Dorsolateral prefrontal cortex (tissue), 118 donors: ENCODE data around the gene TMPRSS7. TPM values are rescaled to one million over a fixed set of nuclear protein-coding genes. Genes with fewer than 3 reads are reported as not detected.

Experiments used
- microRNA-seq, 43 experiments: library from miRNA; unstranded; fragments of <30 nt; microRNA quantifications; one replicate each; pipeline ENCODE4 v1.2.0, GENCODE V29; 2022
- total RNA-seq, 120 experiments: library from RNA; stranded (reverse); gene quantifications; one replicate each; pipeline versions ENCODE4 v1.2.3 to v1.2.4, GENCODE V29; 2022

The TMPRSS7 gene
- total RNA-seq, 120 experiments from 2014 or later, result 0.18 to 2.5 (median 0.37) TPM; not detected in 56

Small RNA genes lying within 50 kb of the gene (microRNA-seq; reads per million reads assigned to microRNA genes)
- 0 reads per million in 43 experiments for gene MIR567

Other genes starting within 250 kb of the TMPRSS7 start
- 10 to 100 TPM in 74 of 120 experiments, 1 to 10 TPM in 46; 4.6 to 36.6 (median 11.3) TPM for gene PHLDB2, start 175.5 kb upstream of the TMPRSS7 start, total RNA-seq
- 10 to 100 TPM; 22.8 to 62.2 (median 48.1) TPM for gene ABHD10, start 55.7 kb upstream of the TMPRSS7 start, total RNA-seq
- 100 to 1,000 TPM in 119 of 120 experiments, 10 to 100 TPM in 1; 97.9 to 571 (median 378) TPM for gene TAGLN3, start 35.8 kb upstream of the TMPRSS7 start, total RNA-seq
- gene C3orf52, start 51.7 kb downstream of the TMPRSS7 start, total RNA-seq, result 1 to 10 TPM in 89 of 120 experiments, under 1 TPM in 31; 0.30 to 4.1 (median 1.5) TPM
- under 1 TPM in 2 of 120 experiments, not detected in 118; 0.14 to 0.17 TPM for gene GCSAM, start 98.5 kb downstream of the TMPRSS7 start, total RNA-seq